DMS79 treated with DMSO at 0.1 percent for 48 hours (cell line): ENCODE results near the gene DENND1A.
"Not testable (repeated sequence)": the region's sequence is repeated elsewhere in the genome, so short reads cannot be mapped to it uniquely, and the experiment has no call there.

Experiments
- DNase-seq: peaks from one replicate; lab custom pipeline; 2025; lab: John Stamatoyannopoulos, UW

Gene DENND1A

DNA sequence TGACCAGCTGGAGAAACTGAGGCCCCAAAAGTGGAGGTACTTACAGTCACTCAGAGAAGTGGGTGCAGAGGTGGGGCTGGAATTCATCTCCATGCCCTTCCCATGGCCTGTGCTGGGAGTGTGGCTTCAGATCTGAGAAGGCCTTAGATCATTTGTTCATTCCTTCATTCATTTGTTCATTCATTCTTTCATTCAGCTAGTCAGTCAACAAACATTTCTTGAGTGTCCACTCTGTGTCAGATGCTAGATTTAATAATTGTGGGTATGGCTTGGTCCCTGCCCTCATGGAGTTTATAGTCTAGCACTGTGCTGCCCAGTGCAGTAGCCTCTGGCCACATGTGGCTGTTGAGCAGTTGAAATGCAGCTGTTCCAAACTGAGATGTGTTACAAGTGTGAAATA, 593.0 kb downstream of the DENND1A start:
- no peak for DNase-seq

GRCh38 chr9:123336449-123336848, 593.5 kb downstream of the DENND1A start:
- DNase-seq = no peak

GRCh38 chr9:123335986-123336329, 594.0 kb downstream of the DENND1A start:
- DNase-seq = peak; percentile 82

DNA sequence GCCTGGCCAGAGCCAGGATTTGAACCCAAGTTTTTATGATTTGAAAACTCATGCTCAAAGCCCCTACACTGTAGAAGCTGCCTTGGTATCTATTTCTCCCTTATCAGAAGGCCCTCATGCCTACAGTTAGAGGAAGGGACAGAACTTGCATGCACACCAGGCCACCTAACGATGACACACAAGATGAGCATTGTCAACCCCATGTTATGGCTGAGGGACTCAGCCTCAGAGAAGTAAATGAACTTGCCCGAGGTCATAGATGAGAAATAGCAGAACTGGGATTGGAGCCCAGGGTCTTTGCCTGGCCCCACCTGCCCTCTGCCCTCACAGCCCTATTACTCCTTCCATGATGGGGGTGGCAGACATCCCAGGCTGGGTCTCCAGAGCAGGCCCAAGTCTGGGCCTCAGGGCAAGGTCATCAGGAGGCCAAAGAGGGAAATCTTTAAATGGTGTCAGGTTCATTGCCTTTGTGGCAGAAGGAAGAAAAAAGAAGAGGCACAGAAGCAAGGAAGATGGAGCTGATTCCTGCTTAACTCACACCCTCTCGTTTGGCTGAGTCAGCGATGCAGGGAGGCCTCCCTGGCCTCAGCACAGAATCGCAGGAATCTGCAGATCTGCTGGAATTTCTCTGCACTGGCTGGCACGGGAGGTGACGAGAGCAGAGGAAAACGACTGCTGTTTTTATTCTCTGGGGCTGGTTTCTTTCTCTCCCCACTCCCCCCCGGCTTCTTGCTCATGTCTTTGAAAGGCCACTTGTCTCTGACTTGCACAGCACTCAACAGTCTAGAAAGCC, 594.5 kb downstream of the DENND1A start:
- no peak for DNase-seq

DNA sequence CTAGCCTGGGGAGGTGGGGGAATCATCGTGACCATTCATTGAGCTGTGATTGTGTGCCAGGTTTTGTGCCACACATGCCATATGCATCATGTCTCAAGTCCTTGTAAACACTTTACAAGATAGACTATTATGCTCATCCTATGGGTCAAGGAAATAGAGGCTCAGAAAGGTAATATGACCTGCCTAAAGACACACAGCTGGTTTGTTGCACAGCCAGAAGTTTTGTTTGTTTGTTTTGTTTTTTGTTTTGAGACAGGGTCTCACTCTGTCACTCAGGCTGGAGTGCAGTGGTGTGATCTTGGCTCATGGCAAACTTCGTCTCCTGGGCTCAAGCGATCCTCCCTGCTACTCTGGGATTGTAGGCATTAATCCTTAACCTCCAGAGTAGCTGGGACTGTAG, 595.3 kb downstream of the DENND1A start:
- no peak for DNase-seq

DNA sequence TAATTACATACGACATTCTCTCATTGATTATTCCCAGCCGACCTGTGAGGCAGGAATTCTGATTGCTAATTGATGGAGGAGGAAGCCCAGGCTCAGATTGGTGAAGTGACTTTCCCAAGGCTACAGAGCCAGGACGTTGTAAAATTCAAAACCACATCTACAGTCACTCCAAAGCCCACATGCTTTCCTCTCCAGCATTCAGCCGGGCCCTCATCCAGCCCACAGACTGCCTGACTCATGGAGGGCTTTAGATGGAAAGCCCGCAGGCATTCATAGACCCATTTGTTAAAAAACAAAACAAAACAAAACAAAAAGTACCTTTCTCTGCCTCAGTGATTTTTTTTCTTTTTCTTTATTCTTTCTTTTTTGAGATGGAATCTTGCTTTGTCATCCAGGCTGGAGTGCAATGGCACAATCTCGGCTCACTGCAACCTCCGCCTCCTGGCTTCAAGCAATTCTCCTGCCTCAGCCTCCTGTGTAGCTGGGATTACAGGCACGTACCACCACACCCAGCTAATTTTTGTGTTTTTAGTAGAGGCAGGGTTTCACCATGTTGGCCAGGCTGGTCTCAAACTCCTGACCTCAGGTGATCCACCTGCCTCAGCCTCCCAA, 596.8 kb downstream of the DENND1A start:
- DNase-seq = not testable (repeated sequence)

DNA sequence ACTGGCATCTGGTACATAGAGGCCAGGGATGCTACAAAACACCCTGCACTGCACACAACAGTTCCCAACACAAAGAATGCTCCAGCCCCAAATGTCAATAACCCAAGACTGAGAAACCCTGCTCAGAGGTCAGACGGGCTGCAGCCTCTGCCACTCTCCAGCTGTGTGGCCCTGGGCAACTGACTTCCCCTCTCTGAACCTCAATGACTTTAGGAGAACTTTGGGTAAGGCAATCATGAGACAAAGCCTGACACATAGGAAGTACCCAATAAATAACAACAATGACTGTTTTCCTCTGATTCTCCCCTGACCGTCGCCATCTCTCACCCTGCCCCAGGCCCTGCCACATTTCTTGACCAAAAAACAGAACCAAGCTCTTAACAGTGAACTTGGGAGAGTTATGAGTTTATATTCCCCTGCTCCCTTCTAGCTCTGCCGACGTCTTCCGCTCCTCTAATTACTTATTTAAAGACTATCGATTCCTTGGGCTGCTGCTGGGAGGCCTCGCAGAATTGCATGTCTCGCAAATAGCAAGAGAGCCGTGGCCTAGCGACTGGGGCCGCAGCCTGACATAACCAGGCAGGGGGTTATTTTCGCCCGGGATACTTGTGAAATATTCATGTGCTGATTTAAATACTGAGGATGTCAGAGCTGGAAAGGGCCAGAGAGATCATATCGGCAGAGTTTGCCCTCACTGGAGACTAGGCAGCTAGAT, 598.4 kb downstream of the DENND1A start:
- DNase-seq = no peak
